GM23248 (cell line): ENCODE measurements around the gene CAST. TPM values are rescaled to one million over a fixed set of nuclear protein-coding genes. Genes with fewer than 3 reads are reported as not detected.

ENCODE experiments used
- DNase-seq: peaks from one replicate; pipeline ENCODE4 v3.0.0-alpha.2; 2015
- H2AFZ ChIP-seq: fragments of 200-600 bp; sonication (generic); 2 replicates; pipeline ENCODE4 v1.6.1; 2016; ENCODE audit warnings: antibody characterized with exemption
- H3F3A ChIP-seq: fragments of 200-600 bp; sonication (generic); 2 replicates; pipeline ENCODE4 v1.6.1; 2016; ENCODE audit warnings: mild to moderate bottlenecking, antibody characterized with exemption, mixed run types; ENCODE audit not compliant: insufficient read depth
- H3K27ac ChIP-seq: fragments of 200-600 bp; sonication (generic); 2 replicates; pipeline ENCODE4 v1.5.1; 2016; ENCODE audit warnings: mild to moderate bottlenecking
- H3K27me3 ChIP-seq: fragments of 200-600 bp; sonication (generic); replicated peaks from 2 replicates; pipeline ENCODE4 v1.6.1; 2016; ENCODE audit warnings: mild to moderate bottlenecking; ENCODE audit not compliant: insufficient read depth
- H3K36me3 ChIP-seq: fragments of 200-600 bp; sonication (generic); 2 replicates; pipeline ENCODE4 v1.6.1; 2016; ENCODE audit warnings: low read depth, mild to moderate bottlenecking
- H3K4me1 ChIP-seq: fragments of 200-600 bp; sonication (generic); 2 replicates; pipeline ENCODE4 v1.6.1; 2016; ENCODE audit warnings: mild to moderate bottlenecking; ENCODE audit not compliant: insufficient read depth
- H3K4me2 ChIP-seq: fragments of 200-600 bp; sonication (generic); one replicate; pipeline ENCODE4 v1.6.1; 2016; ENCODE audit warnings: mild to moderate bottlenecking; ENCODE audit not compliant: unreplicated experiment
- H3K4me3 ChIP-seq: fragments of 200-600 bp; sonication (generic); 2 replicates; pipeline ENCODE4 v1.5.1; 2016; ENCODE audit warnings: mild to moderate bottlenecking
- H3K79me2 ChIP-seq: fragments of 200-600 bp; sonication (generic); 2 replicates; pipeline ENCODE4 v1.6.1; 2016; ENCODE audit warnings: mild to moderate bottlenecking; ENCODE audit not compliant: insufficient read depth
- H3K9ac ChIP-seq: fragments of 200-600 bp; sonication (generic); 2 replicates; pipeline ENCODE4 v1.6.1; 2016; ENCODE audit warnings: mild to moderate bottlenecking
- H3K9me2 ChIP-seq: fragments of 200-600 bp; sonication (generic); 2 replicates; pipeline ENCODE4 v1.6.1; 2016; ENCODE audit warnings: mixed run types, mild to moderate bottlenecking, moderate library complexity; ENCODE audit not compliant: insufficient read depth
- H3K9me3 ChIP-seq: fragments of 200-600 bp; sonication (generic); one replicate; pipeline ENCODE4 v1.6.1; 2017; ENCODE audit warnings: low read depth
- H4K20me1 ChIP-seq: fragments of 200-600 bp; sonication (generic); 2 replicates; pipeline ENCODE4 v1.6.0; 2016; ENCODE audit not compliant: insufficient read depth
- EZH2 ChIP-seq: fragments of 200-600 bp; sonication (generic); IDR thresholded peaks from 2 replicates; pipeline ENCODE4 v1.6.1; 2018; ENCODE audit warnings: antibody characterized with exemption, mild to moderate bottlenecking; ENCODE audit not compliant: insufficient read depth, poor library complexity, severe bottlenecking
- EZH2phosphoT487 ChIP-seq: fragments of 200-600 bp; sonication (generic); IDR thresholded peaks from 2 replicates; pipeline ENCODE4 v1.6.1; 2018; ENCODE audit warnings: antibody characterized with exemption, moderate library complexity, mild to moderate bottlenecking, low read depth; ENCODE audit not compliant: insufficient read depth
- WGBS, 2 experiments: methylation state at CpG; one replicate each; pipeline ENCODE4 v1.1.6; 2015 to 2017; ENCODE audit warnings: low lambda C conversion rate in 2 of 2, low coverage in 1 of 2; ENCODE audit errors: missing lambda C conversion rate in 2 of 2; 5-methylcytosine and 5-hydroxymethylcytosine counted together
- in situ Hi-C: fragments of 300-500 bp; cut with MboI; formaldehyde crosslinking; loops from 2 replicates; pipeline ENCODE4 v1.15.0; 2020
- polyA plus RNA-seq: library from polyadenylated mRNA; unstranded; fragments of >200 nt; fragmentation: Nextera tagmentation; extraction: Ambion mirVana; gene quantifications from 2 replicates; pipeline ENCODE4 v1.2.1, GENCODE V29; 2016
- total RNA-seq: library from RNA; depleted of rRNA; stranded (reverse); fragments of >200 nt; shearing (Covaris generic); gene quantifications from 2 replicates; pipeline ENCODE4 v1.2.3, GENCODE V29; 2014

The CAST gene
- total and polyA plus RNA-seq, 2 experiments from 2014 or later: 179 to 196 TPM

DNA sequence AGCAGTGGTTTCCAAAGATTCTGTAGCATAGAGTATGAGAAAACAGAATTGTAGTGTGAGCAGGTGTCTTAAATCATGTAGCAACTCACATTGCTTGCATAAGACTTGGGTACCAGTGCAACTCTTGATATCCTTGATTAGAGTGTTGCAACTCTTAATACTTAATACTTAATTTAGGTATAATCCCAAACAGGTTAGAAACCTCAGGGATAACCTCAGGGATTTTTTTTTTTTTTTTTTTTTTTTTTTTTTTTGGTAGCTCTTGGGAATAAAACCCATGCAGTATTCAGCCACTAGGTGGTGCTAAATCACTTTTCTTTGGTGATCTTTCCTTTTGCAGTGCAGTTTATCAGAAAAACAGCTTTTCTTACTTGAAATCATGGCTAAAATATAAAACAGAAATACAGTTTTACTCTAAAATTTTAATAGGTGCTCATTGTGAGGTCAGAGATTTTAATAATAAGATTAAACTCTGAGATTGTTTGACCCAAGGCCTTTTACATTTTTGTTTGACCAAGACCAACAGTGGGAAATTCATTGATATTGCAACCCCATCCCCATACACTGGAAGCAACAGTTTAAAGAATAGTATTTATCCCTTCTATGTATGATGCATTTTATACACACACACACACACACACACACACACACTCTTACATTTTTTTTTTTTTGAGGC is 90.3 kb downstream of the CAST start:
- Histone ChIP-seq H4K20me1 (no peaks in the 10 kb centered on the region), H3K4me3 (no peak overlapping the region), H3K4me1 (no peaks in the 10 kb centered on the region), H3K27ac (no peak overlapping the region), H2AFZ (no peak overlapping the region), H3K9me3 (no peaks in the 10 kb centered on the region), H3K36me3 (peaks cover 80% of the 10 kb centered on the region), H3K9me2 (no peaks in the 10 kb centered on the region), H3K27me3 (no peaks in the 10 kb centered on the region), H3K79me2 (no peaks in the 10 kb centered on the region), H3K4me2 (no peak overlapping the region), H3K9ac (no peak overlapping the region), H3F3A (peaks cover 25% of the 10 kb centered on the region)
- no peak for TF ChIP-seq EZH2phosphoT487
- no peak for TF ChIP-seq EZH2
- in situ Hi-C loops: no loop called here
- peak; percentile 68 for DNase-seq

DNA sequence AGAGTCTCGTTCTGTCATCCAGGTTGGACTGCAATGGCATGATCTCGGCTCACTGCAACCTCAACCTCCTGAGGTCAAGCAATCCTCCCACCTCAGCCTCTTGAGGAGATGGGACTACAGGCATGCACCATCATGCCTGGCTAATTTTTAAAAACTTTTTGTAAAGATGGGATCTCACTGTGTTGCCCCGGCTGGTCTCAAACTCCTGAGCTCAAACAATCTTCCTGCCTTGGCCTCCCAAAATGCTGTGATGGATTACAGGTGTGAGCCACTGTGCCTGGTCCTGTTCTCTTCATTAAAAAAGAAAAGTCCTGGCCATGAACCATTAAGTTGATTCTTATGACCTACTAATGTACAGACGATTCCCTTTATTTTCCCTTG is 90.8 kb downstream of the CAST start:
- Histone ChIP-seq H3F3A (peaks cover 22% of the 10 kb centered on the region), H3K27me3 (no peaks in the 10 kb centered on the region), H4K20me1 (no peaks in the 10 kb centered on the region), H2AFZ (no peak overlapping the region), H3K9ac (no peak overlapping the region), H3K4me1 (no peaks in the 10 kb centered on the region), H3K79me2 (no peaks in the 10 kb centered on the region), H3K27ac (no peak overlapping the region), H3K4me2 (no peak overlapping the region), H3K4me3 (no peak overlapping the region), H3K9me3 (no peaks in the 10 kb centered on the region), H3K36me3 (peaks cover 79% of the 10 kb centered on the region), H3K9me2 (no peaks in the 10 kb centered on the region)
- 89 to 95% methylated on average over 4 of the region's 4 CpGs for WGBS, 2 experiments
- TF ChIP-seq EZH2phosphoT487: no peak
- no peak for TF ChIP-seq EZH2
- in situ Hi-C loops: no loop called here
- DNase-seq: no peak

DNA sequence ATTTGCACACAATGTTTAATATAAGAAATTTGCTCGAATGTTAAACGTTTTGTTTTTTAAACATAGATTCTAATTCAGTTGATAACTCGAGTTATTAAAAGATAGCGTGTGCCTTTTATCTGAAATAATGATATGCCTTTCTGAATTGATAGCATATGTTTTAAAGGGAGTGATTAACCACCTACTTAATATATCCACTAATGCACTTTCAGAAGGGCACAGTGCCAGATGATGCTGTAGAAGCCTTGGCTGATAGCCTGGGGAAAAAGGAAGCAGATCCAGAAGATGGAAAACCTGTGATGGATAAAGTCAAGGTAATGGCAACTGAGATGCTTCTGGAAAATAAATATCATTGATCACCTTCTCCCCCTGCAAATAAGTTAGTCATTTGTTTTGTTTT is 91.7 kb downstream of the CAST start:
- Histone ChIP-seq H3K4me2 (no peak overlapping the region), H4K20me1 (no peaks in the 10 kb centered on the region), H3K27ac (no peak overlapping the region), H3K36me3 (peaks cover 79% of the 10 kb centered on the region), H3K79me2 (no peaks in the 10 kb centered on the region), H3K9me2 (no peaks in the 10 kb centered on the region), H3K9ac (no peak overlapping the region), H3K4me1 (no peaks in the 10 kb centered on the region), H3K9me3 (no peaks in the 10 kb centered on the region), H3K27me3 (no peaks in the 10 kb centered on the region), H3K4me3 (no peak overlapping the region), H2AFZ (no peak overlapping the region), H3F3A (peaks cover 22% of the 10 kb centered on the region)
- in situ Hi-C loops: no loop called here
- peak; percentile 13 for DNase-seq
- 56 to 57% methylated on average over 4 of the region's 4 CpGs for WGBS, 2 experiments
- TF ChIP-seq EZH2 (no peak), EZH2phosphoT487 (no peak)

DNA sequence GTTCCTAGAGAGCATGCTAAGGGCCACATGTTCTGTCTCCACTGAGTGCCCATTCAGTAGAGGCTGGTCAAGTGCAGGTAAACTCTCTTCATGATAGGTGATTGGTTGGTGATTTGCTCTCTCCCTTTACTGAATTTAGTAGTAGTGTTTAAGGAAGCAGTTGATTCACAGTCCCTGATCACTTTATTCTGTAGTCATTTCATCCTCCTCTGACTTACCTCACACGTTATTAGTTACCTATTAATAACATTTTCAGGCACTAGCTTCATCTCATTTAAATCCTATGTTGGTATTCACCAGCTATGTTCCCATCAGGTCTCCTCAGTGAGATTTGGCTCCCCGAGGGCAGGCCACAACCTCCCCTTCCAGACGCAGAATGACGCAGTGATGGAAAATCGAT is 93.7 kb downstream of the CAST start:
- Histone ChIP-seq H3K27ac (no peak overlapping the region), H3K4me3 (no peak overlapping the region), H3K4me1 (no peaks in the 10 kb centered on the region), H2AFZ (no peak overlapping the region), H3K9me2 (no peaks in the 10 kb centered on the region), H3K27me3 (no peaks in the 10 kb centered on the region), H3K36me3 (peaks cover 78% of the 10 kb centered on the region), H3K9ac (no peak overlapping the region), H3K9me3 (no peaks in the 10 kb centered on the region), H4K20me1 (no peaks in the 10 kb centered on the region), H3F3A (peaks cover 14% of the 10 kb centered on the region), H3K79me2 (no peaks in the 10 kb centered on the region), H3K4me2 (no peak overlapping the region)
- TF ChIP-seq EZH2phosphoT487 (no peak), EZH2 (no peak)
- DNase-seq: no peak
- 85% methylated on average over 5 of the region's 5 CpGs for WGBS, 2 experiments
- in situ Hi-C loops: no loop called here

DNA sequence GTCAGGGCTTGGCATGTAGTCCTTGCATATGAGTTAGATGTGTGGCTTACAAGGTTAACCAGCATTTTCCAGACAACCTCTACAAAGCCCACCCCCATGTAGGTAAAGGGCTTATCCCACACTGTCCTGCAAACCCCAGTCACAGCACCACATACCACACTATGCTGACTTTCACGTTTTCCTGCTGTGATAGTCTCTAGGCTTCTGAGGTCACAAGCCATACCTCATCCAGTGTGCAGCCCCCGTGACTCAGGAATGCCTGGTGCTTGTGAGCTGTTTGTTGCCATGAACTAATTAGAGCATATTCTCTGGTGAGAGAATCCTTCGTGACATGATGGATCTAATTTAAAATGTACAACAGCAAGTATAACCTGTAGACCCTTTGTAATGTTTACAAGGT is 94.8 kb downstream of the CAST start:
- TF ChIP-seq EZH2: no peak
- TF ChIP-seq EZH2phosphoT487: no peak
- Histone ChIP-seq H3K36me3 (peaks cover 80% of the 10 kb centered on the region), H4K20me1 (no peaks in the 10 kb centered on the region), H3K27ac (no peak overlapping the region), H3K4me3 (no peak overlapping the region), H3K79me2 (no peaks in the 10 kb centered on the region), H3K9me3 (no peaks in the 10 kb centered on the region), H3K4me1 (no peaks in the 10 kb centered on the region), H3F3A (peaks cover 3% of the 10 kb centered on the region; the same call in 1 of the 2 replicates), H2AFZ (no peak overlapping the region), H3K4me2 (no peak overlapping the region), H3K9ac (no peak overlapping the region), H3K9me2 (no peaks in the 10 kb centered on the region), H3K27me3 (no peaks in the 10 kb centered on the region)
- in situ Hi-C loops: no loop called here
- DNase-seq: peak; percentile 17
- 59 to 62% methylated on average over 3 of the region's 3 CpGs for WGBS, 2 experiments
